Epidermal melanocyte (primary cell): ENCODE results near the gene APBA2.
A peak's percentile ranks its signal among the peaks of the same experiment; 100 is the strongest.

ENCODE experiments used
- DNase-seq: peaks from one replicate; pipeline ENCODE4 v3.0.0; 2011; ENCODE audit warnings: low spot score; ENCODE audit not compliant: insufficient read length

The APBA2 gene

DNA sequence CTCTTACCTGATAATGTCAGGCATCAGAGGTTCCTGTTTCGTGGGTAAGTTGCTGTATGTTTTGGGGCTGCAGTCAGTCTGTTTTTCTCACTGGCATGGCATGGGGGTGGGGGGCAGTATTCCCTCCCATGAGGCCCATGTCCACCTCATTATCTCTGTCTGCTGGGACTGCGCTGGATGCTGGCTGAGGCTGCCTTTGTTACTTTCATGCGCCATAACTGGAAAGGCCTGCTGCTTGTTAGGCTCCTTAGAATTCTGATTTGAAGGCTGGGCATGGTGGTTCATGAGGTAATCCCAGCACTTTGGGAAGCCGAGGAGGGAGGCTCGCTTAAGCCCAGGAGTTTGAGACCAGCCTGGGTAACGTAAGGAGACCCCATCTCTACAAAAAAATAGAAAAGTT is 9.8 kb downstream of the APBA2 start:
- no peak for DNase-seq

DNA sequence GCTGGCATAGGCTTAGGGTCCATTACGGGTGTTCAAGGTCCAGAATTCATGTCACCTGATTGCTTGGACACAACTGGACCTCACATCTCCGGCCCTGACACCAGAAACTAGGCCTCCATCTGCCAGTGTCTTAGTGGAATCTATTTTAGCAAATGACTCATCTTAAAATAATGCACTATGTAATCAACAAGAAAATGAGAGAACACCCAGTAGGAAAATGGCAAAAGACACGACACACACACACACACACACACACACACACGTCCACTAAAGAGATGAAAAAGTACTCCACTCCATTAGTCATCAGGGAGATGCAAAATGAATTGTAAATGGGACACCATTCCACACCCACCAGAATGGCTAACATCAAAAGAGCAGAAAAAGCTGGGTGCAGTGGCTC is 11.2 kb downstream of the APBA2 start:
- peak; percentile 50 for DNase-seq

DNA sequence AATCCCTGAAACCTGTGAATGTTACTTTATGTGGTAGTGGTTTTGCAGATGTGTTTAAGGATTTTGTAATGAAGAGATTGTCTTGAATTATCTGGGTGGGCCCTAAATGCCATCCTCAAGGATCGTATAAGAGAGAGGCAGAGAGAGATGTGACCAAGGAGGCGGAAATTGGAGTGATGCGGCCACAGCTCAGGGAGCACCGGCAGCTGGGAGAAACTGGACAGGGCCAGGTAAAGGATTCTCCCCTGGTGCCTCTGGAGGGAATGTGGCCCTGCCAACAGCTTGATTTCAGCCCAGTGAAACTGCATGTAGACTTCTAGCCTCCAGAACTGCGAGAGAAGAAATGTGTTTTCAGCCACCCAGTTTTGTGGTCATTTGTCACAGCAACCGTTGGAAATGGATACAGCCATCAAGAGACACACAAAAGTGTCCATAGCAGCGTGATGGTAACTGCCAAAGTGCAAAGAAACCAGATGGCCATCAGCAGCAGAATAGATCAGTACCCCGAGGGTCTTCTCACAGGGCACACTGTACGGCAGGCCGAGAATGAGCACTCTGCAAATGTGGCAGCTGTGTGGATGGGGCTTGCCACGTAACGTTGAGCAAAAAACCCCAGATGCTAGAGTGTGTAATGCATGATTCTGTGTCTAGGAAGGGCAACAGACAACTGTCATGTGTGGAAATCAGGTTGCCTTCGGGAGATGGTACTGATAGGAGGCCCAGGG is 12.2 kb downstream of the APBA2 start:
- no peak for DNase-seq

DNA sequence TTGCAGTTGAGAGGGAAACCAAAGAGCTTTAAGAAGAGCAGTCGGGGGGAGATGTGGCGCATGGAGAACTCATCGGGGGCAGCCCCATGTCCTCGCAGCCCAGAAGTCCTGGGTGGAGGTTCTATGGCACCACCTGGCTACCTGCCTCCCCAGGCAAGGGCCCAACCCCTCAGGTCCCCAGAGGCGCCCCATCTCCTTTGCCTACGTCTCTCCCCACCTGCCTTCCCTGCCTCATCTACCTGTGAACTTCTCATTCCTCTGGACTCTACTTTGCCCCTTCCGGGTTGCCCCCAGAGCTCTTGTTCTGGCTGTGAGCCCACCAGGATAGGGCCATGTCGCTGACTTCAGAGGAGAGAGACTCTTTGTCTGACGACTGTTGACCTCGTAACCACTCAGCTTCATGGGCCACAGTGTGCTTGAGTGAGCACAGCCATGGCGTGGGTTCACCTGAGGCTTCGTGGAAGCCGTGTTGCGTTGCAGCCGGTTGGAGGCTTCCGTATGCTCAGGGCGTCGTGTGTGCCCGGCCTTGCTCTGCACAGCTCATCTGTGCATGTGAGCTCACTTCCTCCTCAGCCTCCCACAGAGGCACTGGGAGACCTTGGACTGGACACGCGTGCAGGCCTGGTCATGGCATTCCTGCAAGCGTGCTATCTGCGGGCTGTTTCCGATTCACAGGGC is 13.4 kb downstream of the APBA2 start:
- no peak for DNase-seq

DNA sequence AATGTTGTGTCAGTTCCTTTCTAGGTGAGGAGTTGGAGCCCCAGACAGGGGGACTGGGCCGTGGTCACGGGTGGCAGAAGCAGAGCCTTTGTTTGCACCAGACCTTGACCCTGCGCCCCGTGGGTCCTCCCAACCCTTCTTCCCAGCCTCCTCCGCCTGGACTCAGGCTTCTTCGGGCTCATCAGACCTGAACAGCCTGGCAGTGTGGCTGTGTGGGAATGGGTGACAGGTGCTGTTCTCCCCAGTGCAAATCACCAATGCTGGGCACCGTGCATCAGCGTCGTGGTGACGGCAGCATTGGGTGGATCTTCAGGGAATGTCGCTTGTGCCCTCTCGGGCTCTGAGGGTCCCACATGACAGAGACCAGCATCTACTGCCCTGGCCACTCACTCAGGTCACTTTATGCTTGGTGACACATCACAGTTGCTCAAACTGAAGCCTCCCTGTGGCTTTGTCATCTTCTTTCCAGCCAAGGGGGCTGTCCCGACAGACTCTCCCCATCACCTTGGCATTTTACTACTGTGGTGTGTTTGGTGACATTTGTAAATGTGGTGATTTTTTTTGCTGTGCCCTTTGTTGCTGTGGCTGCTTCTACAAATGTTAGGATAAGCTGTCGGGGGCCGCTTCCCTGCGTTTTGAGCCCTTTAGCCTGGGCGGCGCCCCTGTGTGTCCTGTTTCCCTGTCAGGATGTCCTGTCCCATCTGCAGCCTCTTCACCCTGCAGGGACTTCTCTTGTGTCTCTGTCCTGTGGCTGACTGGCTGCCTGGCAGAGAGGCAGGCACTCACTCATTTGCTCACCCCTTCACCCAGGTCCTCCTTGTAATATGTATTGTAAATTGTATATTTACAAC is 14.5 kb downstream of the APBA2 start:
- DNase-seq: no peak

DNA sequence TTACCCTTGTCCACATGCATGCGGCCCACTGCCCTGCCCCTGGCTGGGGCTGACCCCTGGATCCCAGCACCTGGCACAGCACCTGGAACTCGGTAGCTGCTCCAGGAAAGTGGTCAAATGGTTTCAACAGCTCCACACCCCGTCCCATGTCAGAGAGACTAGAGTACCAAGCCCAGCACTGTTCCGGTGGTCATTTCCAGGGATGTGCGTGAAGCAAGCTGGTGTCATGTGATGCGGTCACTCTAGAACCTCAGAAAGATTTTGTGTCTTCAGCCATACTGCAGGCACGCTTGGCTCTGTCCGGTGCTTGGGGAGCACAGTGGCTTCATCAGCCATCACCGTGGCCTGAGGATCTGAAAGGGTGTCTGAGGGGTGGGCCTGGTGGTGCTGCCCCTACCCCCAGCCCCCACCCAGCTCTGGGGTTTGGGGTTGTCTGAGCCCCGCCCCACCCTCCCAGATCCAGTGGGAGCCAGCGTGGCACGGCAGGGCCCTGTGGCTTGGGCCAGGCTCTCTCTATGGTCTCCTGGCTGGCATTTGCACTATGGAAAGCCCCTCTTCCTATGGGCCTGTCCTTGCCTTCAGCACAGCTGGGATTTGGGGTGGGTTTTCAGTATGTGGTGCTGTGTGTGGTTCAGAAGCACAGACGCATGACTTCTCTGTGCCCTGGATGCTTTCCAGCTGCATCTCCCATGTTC is 15.3 kb downstream of the APBA2 start:
- no peak for DNase-seq

DNA sequence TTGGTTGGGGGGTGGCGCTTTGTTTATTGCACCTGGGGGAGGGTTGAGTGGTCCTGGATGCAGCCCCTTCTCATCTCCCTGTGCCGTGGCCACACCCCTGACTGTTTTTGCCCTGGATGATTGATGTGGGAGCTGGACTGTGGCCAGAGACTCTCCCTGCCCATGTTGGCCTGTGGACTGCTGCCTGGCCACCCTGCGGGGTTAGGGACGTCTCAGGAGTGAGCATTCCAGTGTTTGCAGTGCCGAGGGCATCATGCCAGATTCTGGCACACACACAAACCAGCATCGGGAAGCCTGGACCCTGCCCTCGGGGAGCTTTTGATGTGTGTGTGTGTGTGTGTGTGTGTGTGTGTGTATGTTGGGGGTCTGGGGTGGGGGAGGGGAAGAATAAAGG is 15.8 kb downstream of the APBA2 start:
- DNase-seq: no peak

DNA sequence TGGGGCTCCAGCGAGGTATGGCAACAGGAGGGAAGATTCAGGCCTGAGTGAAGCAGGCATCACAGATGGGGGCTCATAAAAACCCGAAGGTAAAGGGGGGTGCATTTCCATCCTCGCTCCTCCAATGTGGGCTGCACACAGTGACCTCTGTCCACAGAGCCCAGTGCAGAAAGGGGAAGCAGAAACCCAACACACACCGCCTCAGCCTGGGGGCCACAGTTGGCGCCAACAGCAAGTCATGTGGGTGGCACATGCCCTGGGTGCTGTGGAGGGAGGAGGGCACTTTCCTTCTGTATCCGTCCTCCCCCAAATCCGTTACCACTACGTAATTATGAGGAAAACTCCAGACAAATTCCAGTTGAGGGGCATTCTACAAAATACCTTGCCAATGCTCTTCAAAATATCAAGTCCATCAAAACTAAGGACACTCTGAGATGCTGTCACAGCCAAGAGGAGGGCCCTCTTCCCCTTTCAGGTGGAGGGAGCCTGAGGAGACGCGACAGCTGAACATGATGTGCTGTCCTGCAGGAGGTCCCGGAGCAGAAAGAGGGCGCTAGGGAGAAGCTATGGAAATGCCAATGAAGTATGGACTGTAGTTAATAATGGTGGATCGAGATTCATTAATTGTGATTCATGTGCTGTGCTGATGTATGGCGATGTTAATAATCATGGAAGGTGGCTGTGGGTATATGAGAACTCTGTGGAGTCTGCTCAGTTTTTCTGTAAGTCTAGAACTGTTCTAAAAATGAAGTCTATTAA is 16.4 kb downstream of the APBA2 start:
- no peak for DNase-seq

DNA sequence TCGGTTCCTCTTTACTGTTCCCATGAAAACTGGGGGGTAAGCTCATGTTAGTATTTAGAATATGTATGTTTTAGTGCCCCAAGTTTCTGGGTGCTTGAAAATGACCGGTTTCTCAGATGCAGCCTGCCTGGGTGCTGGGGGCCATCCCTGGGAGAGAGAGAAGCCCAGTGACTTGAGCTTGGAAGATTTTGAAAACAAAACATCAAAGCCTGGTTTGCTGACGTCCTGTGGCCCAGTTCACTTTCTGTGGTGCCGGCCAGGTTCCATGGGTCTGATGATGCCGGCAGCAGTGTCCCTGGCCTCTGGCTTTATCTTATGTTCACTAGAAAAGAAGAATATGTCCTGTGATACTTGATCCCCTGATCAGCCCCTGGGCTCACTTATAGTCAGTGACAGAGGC is 17.1 kb downstream of the APBA2 start:
- no peak for DNase-seq

DNA sequence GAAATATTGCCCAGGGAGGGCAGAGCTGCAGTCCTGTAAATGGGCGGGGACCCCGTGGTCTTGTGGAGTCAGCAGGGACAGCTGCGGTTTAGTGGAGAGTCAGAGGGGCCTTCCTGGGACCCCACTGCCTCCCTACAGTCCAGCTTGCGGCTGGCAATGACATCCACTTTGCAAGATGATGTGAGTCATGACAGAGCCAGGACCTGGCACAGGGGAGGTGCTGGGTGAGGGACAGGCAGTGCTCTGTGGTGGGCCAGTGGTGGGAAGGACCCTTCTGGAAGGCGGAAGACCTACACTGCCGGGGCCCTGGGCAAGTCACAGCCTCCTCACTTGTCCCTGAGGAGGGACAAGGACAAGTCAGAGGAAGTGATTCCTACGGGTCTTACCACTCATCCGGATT is 17.8 kb downstream of the APBA2 start:
- DNase-seq: no peak

DNA sequence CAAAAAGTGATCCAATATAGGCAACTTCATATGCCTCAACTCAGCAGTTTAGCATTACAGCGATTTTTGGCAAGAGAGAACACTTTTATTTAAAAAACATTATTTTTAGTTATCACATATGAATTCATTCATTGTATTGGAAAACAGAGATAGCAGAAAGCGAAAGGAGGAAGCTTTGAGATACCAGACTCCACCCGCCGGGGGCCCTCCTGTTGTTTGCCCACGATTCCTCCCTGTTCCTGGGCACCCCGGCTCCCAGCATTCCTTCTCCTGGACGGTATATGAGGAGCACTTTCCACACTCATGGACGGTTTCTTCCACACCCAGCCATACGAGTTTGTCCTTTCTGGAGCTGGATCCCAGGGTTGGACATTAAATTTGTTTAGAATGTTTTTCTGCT is 18.2 kb downstream of the APBA2 start:
- no peak for DNase-seq

DNA sequence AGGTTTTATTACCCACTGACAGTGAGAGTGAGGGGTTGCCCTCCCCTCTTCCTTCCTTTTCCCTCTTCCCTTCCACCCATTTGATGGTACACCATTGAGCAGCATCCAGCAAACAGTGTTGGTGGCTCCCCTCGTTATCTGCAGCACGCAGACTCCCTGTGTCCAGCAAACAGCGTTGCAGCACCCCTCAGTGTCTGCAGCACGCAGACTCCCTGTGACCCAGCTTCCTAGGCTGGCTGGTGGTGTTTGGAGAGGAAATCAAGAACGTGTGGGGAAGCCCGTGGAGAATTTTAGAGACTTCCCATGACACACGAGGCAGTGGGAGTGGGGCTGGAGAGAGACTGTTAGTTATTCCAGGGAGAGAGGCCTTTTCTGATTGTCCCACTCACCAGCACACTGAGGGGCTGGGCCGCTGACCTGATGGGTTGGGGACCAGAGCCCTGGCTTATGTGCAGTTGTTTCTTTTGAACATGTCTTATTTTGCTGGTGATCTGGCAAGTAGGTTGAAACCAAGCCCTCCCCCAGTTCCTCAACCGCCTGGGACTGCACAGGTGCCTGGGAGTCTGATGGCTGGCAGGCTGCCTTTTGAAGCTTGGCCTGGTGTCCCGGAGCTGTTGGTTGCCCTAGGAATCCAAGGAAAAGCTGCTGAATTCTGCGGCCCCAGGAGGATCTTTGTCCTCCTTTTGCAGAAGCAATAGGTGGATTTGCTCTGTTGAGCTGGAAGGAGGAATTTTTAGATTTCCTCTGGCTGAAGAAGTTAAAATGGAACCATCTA is 19.0 kb downstream of the APBA2 start:
- no peak for DNase-seq

DNA sequence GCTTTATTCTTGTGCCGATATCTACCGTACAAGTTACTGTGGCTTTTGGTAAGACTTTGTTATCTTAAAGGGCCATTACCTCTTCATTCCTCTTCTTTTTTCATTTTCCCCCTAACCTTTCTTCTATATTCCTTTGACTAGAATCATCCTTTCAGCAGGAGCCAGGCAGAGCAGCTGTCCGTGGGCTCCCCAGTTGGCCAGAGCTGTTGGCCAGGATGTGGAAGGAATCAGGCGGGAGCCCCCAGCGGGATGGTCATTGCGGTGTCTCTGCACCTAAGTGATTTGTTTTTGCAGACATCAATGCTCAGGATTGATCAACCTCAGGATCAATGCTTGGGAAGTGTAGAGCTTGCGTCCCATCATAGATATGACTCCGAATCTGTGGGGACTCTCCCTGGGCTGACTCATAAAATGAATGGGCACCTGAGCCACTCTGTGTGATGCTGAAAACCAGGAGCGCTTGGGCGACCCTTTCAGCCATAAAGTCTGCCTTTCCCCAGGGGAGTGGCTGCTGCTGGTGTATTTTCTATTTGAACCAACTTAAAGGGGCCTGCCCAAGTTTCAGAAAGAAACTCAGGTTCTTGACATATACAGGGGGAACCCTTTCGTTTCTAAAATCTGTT is 21.7 kb downstream of the APBA2 start:
- no peak for DNase-seq

DNA sequence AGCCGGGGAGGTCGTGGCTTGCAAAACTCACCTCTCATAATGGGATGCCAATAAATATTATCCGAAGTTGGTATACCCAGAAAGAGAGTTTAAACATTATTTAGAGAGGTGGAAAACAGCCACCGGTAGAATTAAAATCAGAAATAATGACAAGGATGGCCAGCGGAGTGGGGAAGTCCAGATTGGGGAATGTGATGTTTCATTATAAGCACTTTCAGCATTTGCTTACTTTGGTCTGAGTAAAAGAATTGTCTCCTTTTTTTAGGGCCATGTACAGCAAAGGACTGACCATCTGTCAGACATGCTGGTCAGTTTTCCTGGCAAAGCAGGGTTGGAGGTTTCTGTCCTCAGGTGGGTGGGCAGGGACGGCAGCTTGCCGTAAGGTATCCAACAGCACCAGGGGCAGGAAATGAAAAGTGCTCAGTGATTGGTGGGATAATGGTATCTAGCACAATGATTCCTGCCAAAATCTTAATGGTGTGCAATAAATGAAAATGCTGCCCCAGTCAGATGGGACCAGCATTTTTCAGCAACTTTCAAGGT is 24.3 kb downstream of the APBA2 start:
- no peak for DNase-seq

DNA sequence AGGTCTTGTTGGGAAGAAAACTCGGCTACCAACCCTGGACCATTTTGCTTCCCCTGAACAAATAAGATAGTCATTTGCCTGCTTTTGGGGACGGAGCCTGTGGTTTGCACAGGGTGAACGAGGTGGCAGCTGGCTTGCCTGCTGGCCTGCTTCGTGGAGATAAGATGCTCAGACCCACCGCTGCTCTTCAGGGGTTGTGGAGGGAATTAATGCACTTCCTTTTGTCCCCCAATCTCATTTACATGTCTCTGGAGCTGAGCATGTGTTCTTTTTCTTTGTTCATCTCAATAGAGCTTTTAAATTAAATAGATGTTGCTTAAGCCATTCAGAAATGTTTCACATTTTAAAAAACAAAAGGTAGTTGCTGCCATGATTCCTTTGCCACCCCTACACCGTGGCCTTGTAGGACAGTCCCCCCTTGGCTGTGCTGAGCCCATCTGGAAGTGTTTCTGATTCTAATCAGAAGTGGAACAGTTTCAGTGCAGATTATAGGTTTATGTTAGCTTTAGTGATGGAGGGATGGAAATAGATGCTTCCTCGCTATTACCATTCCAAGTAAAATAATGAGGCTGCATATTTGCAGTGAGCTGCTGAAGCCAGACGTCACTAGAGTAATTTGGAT is 25.6 kb downstream of the APBA2 start:
- DNase-seq: no peak

DNA sequence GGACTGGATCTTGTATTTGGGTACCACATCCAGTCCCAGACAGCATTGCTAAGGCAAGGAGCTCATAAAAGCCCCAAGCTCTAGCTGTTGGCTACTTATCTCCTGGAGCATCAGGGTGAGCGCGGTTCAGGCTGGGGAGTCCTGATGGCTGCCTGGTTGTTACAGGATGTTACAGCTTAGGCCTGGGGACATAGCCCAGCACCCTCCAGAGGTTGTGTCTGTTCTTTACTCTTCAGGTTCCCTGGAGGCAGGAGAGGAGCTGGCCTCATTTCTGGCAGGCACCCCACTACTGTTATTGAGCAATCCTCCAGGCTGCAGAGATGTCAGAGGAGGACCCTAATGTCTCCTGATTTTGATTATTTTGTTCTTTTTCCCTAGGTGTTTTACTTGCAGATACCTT is 26.6 kb downstream of the APBA2 start:
- DNase-seq: no peak

DNA sequence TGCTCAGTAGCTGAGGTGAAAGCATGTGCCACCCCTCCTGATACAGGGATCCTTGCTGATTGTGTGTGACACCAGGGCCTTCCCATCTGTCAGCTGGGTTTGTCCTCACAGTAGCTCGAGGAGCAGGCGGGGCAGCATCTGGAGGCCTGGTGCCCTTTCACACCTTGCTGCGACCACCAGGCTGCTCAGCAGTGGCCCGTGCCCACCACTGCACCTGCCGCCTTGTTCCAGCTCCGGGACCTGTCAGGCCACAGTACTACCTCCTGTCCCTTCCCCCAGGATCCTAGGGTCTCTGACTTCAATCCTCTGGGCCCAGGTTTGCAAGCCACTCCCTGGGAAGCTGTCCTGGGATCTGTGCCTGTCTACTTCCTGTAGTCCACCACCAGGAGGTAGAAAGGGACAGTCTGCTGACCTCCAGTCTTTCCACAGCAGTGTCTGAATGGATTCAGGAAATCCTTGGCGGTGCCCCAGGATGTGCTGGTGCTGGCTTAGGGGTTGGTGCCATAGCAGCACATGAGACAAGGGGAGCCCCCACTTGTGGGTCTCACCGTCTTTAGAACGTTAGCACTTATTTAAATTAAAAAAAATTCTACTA is 27.5 kb downstream of the APBA2 start:
- DNase-seq: no peak

DNA sequence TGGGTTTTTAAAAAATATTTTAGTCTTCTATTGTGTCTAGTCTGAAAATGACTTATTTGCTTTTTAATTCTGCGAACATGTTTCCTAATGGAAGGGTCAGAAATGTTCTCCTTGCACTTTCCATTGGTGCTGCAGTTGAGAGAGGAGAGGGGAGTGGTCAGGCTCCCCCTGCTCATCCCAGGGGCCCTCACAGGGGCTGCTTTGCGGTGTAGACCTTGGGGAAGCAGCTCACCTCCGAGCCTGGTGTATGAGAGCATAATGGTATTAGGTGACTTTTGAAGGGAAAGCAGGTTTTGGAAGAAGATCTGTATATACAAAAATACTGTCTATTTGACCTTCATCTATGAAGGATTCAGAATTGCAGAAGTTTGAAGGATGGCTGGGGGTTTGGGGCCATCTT is 28.3 kb downstream of the APBA2 start:
- DNase-seq: no peak
